Activated CD8-positive, alpha-beta memory T cell treated with anti-CD3 and anti-CD28 coated beads, Interleukin-2, amount 10 ng/mL, durations not matched to agents 7 days and 5 days (primary cell): ENCODE data around the gene CDH8. TPM values are rescaled to one million over a fixed set of nuclear protein-coding genes. Genes with fewer than 3 reads are reported as not detected.

Source experiments
- ATAC-seq: fragments of 150-1000 bp; cut with Tn5 transposase; one replicate; pipeline ENCODE4 v1.10.0; 2021; ENCODE audit warnings: moderate library complexity
- CTCF ChIA-PET: fragments of 350-600 bp; sonication (Branson Sonifier 250); formaldehyde crosslinking; loops from one replicate; lab custom pipeline; 2021; ENCODE audit warnings: antibody characterized with exemption; lab: Charles Lee
- DNase-seq: peaks from one replicate; pipeline ENCODE4 v3.0.0-alpha.2; 2020
- H3K27ac Mint-ChIP-seq: one replicate; pipeline ENCODE4 v1.8.0; 2021; ENCODE audit warnings: mild to moderate bottlenecking, mixed read lengths
- H3K27me3 Mint-ChIP-seq: one replicate; pipeline ENCODE4 v1.8.0; 2021; ENCODE audit warnings: mixed read lengths
- H3K36me3 Mint-ChIP-seq: one replicate; pipeline ENCODE4 v1.8.0; 2021; ENCODE audit warnings: mild to moderate bottlenecking, mixed read lengths
- H3K4me1 Mint-ChIP-seq: one replicate; pipeline ENCODE4 v1.8.0; 2021; ENCODE audit warnings: mixed read lengths
- H3K4me3 Mint-ChIP-seq: one replicate; pipeline ENCODE4 v1.8.0; 2021; ENCODE audit warnings: mild to moderate bottlenecking, moderate library complexity, mixed read lengths
- H3K9me3 Mint-ChIP-seq: one replicate; pipeline ENCODE4 v1.8.0; 2022; ENCODE audit warnings: low read depth, mixed read lengths
- total RNA-seq, 2 experiments: library from RNA; stranded (reverse); gene quantifications; one replicate each; pipeline ENCODE4 v1.2.3, GENCODE V29; 2021

Gene CDH8
- total RNA-seq, 2 experiments from 2014 or later, result not detected

DNA sequence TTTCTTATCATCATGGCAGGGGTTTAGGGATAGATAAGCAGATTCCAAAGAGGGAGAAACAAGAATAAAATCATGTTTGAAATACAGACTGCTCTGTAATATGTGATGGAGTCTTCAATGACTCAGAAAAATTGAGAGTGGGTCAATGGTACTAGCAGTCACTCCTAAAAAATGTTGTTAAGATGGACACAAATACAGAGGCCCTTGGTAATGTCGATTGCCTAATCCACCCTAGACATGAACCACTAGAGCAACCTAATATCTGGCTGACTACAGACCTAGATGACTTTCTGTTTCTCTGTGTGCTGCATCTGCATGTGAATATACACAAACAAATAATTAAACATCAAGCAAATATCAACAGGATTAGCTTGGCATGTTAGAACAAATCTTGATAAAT is 135.8 kb downstream of the CDH8 start:
- Mint-ChIP-seq H3K4me1 (no peaks in the 10 kb centered on the region), H3K27me3 (no peaks in the 10 kb centered on the region), H3K9me3 (peaks cover 16% of the 10 kb centered on the region), H3K36me3 (no peaks in the 10 kb centered on the region), H3K27ac (no peak overlapping the region), H3K4me3 (no peak overlapping the region)
- ATAC-seq (no peak), DNase-seq (no peak)
- CTCF ChIA-PET, result no interaction called here

DNA sequence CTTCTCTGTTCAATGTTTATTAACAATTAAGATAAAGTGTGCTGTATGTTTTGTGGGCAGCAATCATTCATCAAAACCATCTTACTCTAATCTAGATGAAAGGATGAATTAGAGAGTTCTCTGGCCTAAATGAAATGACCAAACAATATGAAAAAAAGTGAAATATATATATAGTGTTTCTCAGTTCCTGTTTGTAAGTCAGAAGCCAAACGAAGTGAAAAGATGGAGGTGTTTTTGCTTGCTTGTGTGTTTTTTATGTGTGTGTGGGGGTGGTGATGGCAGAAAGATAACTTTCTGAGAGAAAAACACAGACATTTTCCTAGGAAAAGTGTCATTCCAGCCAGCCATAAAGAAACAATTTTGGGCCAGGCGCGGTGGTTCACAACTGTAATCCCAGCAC is 138.6 kb downstream of the CDH8 start:
- ATAC-seq (no peak), DNase-seq (no peak)
- CTCF ChIA-PET, result no interaction called here
- Mint-ChIP-seq H3K27ac (no peak overlapping the region), H3K27me3 (no peaks in the 10 kb centered on the region), H3K4me3 (no peak overlapping the region), H3K36me3 (no peaks in the 10 kb centered on the region), H3K9me3 (peaks cover 14% of the 10 kb centered on the region), H3K4me1 (no peaks in the 10 kb centered on the region)

DNA sequence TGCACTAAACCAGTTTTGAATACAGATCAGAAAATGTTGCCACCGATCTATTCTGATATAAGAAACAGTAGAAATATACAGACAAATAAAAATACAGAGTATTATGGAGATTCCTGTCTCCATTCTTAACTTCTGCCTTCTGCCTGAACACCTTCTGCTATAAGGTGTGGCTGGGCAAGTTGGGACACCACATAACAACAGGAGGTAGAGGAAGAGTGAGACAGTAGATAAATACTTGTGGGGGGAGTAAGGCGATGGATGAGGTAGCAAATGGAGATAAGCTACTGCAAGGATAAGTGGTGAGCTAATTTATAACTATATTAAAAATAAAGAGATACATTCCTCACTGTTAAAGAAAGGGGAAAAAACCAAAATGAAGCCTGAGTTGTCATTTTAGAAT is 143.7 kb downstream of the CDH8 start:
- CTCF ChIA-PET, result no interaction called here
- no peak for DNase-seq
- Mint-ChIP-seq H3K4me1 (no peaks in the 10 kb centered on the region), H3K27ac (no peak overlapping the region), H3K4me3 (no peak overlapping the region), H3K36me3 (no peaks in the 10 kb centered on the region), H3K9me3 (peaks cover 16% of the 10 kb centered on the region), H3K27me3 (no peaks in the 10 kb centered on the region)
- ATAC-seq, result no peak

DNA sequence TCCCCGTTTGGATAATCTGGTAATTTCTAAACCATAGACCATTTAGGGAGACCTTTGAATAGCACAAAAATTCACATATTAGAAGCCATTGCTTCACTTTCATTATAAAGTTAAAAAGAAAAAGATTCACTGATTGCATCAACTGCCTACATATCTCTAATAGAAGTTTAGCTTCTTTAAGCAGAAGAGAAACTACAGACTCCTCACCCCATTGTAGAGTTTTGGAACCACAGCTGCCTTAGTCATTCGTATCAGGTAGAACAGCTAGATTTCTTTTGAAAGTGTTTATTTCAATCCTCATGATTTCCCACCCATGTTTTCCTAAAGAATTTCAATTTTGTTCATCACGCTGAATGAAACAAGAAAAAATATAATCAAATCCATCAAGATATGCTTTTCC is 144.8 kb downstream of the CDH8 start:
- H3K27ac Mint-ChIP-seq, result no peak overlapping the region
- H3K4me1 Mint-ChIP-seq, result no peaks in the 10 kb centered on the region
- no peak overlapping the region for H3K4me3 Mint-ChIP-seq
- H3K36me3 Mint-ChIP-seq, result no peaks in the 10 kb centered on the region
- no peak for ATAC-seq
- peaks cover 18% of the 10 kb centered on the region for H3K9me3 Mint-ChIP-seq
- H3K27me3 Mint-ChIP-seq, result no peaks in the 10 kb centered on the region
- no peak for DNase-seq
- CTCF ChIA-PET, result no interaction called here

DNA sequence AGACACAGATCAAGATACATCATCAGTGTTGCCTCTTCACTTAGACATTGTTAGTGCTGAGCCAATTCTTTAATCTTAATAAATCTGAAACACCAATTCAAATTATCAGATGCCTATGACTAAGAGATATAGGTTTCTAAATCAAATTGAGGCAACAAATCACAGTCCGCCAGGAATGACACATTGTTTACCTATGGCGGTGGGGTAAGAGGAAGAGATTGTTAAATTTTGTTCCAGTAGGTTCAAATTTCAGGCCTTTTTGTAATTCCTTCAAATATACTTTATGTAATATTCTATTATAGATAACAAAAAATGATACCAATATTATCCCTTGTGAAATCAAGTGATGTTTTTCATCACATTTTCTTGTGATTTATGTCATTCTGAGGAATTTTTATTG is 145.9 kb downstream of the CDH8 start:
- no peak for DNase-seq
- H3K27ac Mint-ChIP-seq, result no peak overlapping the region
- H3K36me3 Mint-ChIP-seq, result no peaks in the 10 kb centered on the region
- H3K9me3 Mint-ChIP-seq, result peaks cover 15% of the 10 kb centered on the region
- H3K4me1 Mint-ChIP-seq, result no peaks in the 10 kb centered on the region
- H3K27me3 Mint-ChIP-seq, result no peaks in the 10 kb centered on the region
- no peak overlapping the region for H3K4me3 Mint-ChIP-seq
- ATAC-seq, result no peak
- CTCF ChIA-PET, result no interaction called here

DNA sequence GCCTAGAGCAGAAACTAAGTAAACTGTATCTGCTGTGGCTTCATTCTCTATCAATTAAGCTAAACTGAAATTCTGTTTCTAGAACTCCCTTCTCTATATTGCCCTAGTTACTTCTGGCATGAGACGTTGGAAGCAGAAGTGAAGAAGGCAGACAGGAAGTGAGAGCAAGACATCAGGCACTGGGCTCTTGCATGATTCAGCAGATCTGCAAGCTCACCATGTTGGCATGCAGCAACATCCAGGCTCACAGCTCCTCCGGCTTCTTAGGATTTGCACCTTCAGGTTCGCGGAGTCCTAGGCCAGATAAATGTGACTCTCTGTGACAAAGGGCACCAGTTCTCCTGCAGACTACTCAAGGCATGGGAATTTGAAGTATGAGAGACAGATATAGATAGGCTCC is 148.3 kb downstream of the CDH8 start:
- ATAC-seq (no peak), DNase-seq (no peak)
- no peaks in the 10 kb centered on the region for H3K36me3 Mint-ChIP-seq
- CTCF ChIA-PET, result no interaction called here
- H3K4me1 Mint-ChIP-seq, result no peaks in the 10 kb centered on the region
- H3K27me3 Mint-ChIP-seq, result no peaks in the 10 kb centered on the region
- H3K4me3 Mint-ChIP-seq, result no peak overlapping the region
- peaks cover 15% of the 10 kb centered on the region for H3K9me3 Mint-ChIP-seq
- no peak overlapping the region for H3K27ac Mint-ChIP-seq

DNA sequence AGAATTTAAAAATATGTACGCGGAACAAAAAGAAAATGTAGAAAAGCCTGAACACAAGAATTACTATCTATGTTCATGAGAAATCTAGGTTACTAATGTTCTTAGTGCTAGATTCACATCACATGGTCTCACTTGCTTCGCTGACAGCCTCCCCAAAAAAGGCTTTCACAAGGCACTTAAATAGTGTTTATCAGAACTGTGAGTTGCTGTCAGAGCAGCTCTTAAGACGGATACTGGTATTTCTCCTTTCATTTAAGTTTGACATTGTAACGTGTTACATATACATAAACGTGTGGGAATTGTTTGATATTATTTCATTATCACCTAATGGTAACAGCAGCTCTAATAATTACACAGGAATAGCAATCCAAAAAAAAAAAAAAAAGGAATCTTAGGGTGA is 150.9 kb downstream of the CDH8 start:
- no peak for DNase-seq
- H3K9me3 Mint-ChIP-seq, result peaks cover 13% of the 10 kb centered on the region
- H3K4me1 Mint-ChIP-seq, result no peaks in the 10 kb centered on the region
- no peak overlapping the region for H3K27ac Mint-ChIP-seq
- ATAC-seq, result no peak
- H3K36me3 Mint-ChIP-seq, result no peaks in the 10 kb centered on the region
- no peaks in the 10 kb centered on the region for H3K27me3 Mint-ChIP-seq
- no peak overlapping the region for H3K4me3 Mint-ChIP-seq
- CTCF ChIA-PET, result no interaction called here

DNA sequence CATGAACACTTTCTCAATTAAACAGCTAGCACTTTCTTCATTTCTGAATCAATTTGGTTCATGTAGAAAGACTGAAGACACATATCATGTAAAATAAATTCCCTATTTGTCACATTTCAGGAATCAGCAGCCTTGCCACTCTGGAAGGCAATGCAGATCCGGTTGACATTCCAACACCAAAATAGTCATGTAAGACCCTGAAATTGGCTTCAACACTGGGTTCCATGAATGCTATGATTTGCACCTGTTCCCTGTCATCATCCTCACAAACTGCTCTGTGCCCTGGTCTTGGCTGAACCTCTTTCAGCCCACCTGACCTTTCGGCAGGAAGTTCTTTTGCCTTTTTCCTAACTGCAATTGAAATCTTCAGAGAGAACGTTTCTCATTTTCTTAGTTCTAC is 156.9 kb downstream of the CDH8 start:
- no peaks in the 10 kb centered on the region for H3K4me1 Mint-ChIP-seq
- CTCF ChIA-PET, result no interaction called here
- H3K36me3 Mint-ChIP-seq, result no peaks in the 10 kb centered on the region
- peaks cover 14% of the 10 kb centered on the region for H3K9me3 Mint-ChIP-seq
- no peak overlapping the region for H3K27ac Mint-ChIP-seq
- ATAC-seq, result no peak
- DNase-seq, result no peak
- H3K27me3 Mint-ChIP-seq, result no peaks in the 10 kb centered on the region
- H3K4me3 Mint-ChIP-seq, result no peak overlapping the region

DNA sequence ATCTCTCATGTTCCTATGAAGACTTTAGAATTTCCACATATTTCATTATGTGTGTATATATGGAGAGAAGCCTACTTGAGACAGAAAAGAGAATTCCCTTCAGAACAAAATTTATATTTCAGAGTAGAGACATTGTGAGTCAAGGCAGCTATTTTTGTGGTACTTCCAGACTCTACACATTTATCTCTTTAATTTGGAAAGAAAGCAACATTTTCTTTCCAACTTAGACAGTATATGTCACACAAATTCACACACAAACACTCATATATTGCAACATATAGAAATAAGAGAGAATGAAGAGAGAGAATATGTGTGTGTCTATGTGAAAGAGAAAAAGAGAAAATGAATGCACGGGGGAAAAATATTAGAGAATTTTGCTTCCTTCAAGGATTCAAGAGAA is 158.8 kb downstream of the CDH8 start:
- Mint-ChIP-seq H3K9me3 (peaks cover 16% of the 10 kb centered on the region), H3K27ac (no peak overlapping the region), H3K27me3 (no peaks in the 10 kb centered on the region), H3K36me3 (no peaks in the 10 kb centered on the region), H3K4me3 (no peak overlapping the region), H3K4me1 (no peaks in the 10 kb centered on the region)
- ATAC-seq, result no peak
- CTCF ChIA-PET, result no interaction called here
- DNase-seq, result no peak

DNA sequence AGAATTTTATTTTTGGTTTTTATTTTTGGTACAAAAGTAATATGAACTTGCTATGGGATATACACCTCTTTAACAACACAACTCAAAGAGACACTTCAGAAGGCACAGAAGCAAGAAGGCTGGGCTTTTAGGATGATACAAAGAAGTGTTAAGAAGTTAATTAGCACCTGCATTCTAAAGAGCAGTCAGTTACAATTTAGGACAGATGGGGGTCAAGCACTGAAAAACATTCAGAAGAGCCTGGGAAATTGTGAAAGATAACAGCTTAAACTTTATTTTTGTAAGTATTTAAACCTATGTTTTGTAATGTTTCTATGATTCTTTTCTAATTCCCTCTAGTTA is 163.5 kb downstream of the CDH8 start:
- Mint-ChIP-seq H3K27ac (no peak overlapping the region), H3K9me3 (peaks cover 11% of the 10 kb centered on the region), H3K4me1 (no peaks in the 10 kb centered on the region), H3K36me3 (no peaks in the 10 kb centered on the region), H3K4me3 (no peak overlapping the region), H3K27me3 (no peaks in the 10 kb centered on the region)
- CTCF ChIA-PET, result no interaction called here
- ATAC-seq (no peak), DNase-seq (no peak)

DNA sequence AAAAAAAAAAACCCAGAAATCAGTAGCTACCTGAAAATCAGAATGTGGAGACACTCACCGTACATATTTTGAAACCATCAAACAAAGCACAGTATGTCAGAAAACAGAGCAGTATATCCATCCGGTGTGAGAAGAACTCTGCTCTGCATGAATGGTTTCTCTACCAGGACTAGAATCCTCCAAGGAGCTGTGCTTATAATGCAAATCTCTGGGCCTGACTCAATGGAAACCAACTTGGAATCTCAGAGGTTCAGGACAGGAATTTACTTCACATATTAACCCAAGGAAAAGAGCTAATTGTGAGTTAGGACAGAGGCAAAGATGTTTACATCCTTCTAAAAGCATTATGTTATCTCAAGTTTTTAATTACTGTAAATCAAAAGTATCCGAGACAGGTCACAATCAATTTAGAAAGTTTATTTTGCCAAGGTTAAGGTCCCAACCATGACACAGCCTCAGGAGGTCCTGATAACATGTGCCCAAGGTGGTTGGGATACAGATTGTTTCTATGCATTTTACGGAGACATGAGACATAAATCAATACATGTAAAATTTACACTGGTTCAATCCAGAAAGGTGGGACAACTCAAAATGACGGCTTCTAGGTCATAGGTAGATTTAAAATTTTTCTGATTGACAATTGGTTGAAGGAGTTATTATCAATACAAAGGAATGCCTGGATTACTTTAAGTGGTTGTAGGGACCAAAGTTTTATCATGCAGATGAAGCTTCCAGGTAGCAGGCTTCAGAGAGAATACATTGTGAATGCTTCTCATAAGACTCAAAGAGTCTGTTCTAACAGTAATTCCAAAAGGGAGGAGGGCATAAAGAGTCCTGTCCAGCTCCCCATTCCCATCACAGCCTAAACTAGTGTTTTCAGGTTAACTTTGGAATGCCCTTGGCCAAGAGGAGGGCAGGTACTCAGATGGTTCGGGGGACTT is 164.1 kb downstream of the CDH8 start:
- H3K4me1 Mint-ChIP-seq, result no peaks in the 10 kb centered on the region
- H3K9me3 Mint-ChIP-seq, result peaks cover 11% of the 10 kb centered on the region
- CTCF ChIA-PET, result no interaction called here
- no peak overlapping the region for H3K4me3 Mint-ChIP-seq
- ATAC-seq, result no peak
- no peaks in the 10 kb centered on the region for H3K27me3 Mint-ChIP-seq
- no peaks in the 10 kb centered on the region for H3K36me3 Mint-ChIP-seq
- H3K27ac Mint-ChIP-seq, result no peak overlapping the region
- DNase-seq, result no peak

DNA sequence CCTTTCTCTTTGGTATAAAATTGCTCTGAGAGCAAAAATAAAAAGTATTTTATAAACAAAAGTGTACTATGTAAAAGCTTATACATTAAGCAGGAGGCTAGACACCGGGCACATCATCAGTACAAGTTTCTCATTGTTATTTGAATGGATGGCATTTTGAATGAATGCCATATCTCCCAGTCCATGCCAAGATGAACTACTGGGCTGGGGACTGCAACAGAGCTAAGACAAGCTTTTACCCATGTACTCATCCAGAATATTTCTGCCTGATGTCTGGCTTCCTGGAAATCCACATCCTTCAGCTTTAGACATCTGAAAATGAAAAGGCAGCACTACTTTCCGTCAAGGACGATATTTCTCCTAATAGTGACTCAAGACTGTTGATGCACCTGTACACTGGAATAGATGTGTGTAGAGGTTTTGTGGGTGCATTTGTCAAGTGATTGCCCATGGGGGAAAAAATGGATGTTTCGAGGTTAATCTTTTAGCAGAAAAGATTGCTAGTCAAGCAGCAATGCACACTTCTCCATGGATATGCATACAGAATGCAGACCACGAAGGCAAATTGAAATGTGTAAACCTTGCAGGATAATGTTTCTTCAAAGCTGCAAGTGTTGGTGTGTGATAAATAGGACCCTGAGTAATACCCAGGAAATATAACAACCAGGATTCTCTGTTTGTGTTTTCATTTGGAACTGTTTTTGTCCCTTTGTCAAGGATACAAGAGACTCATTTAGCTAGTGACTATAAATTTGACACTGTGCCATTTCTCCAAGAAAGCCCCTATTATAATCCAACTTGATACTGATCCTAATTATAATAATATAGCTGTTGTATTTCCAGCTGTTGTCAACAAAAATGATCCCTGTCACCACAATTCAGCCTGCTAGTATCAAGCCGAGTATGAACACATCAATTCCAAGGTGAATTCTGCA is 173.8 kb downstream of the CDH8 start:
- H3K9me3 Mint-ChIP-seq, result peaks cover 17% of the 10 kb centered on the region

DNA sequence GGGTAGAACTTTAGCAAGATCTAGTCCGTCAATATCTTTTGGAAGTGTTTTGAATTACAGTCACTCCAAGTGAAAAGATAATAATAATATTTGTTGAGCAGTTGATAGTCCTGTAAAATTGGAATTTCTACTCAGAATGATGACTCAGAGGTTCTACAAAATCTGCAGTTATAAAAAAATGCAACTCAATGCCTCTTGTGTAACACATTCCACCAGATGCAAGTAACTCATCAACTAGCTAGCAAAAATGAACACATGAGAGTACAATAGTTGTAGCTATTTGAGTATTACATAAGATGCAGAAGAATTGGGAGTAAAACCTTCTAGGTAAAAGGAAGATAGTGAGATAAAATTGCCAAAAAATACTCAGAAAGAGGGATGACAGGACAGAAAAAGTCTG is 177.2 kb downstream of the CDH8 start:
- H3K27me3 Mint-ChIP-seq, result no peaks in the 10 kb centered on the region
- H3K4me1 Mint-ChIP-seq, result no peaks in the 10 kb centered on the region
- CTCF ChIA-PET, result no interaction called here
- H3K36me3 Mint-ChIP-seq, result no peaks in the 10 kb centered on the region
- peaks cover 17% of the 10 kb centered on the region for H3K9me3 Mint-ChIP-seq
- no peak overlapping the region for H3K27ac Mint-ChIP-seq
- ATAC-seq (no peak), DNase-seq (no peak)
- H3K4me3 Mint-ChIP-seq, result no peak overlapping the region

More for the DNA sequence above, 173.8 kb downstream of the CDH8 start:
- H3K27ac Mint-ChIP-seq, result no peak overlapping the region
- H3K4me3 Mint-ChIP-seq, result no peak overlapping the region
- no peak for DNase-seq
- no peak for ATAC-seq
- CTCF ChIA-PET, result interaction anchor here (1.1 kb wide), 1 partner anchor 12 kb away, joined by 3 read pairs; no protein-coding TSS in a partner anchor
- no peaks in the 10 kb centered on the region for H3K36me3 Mint-ChIP-seq
- H3K4me1 Mint-ChIP-seq, result no peaks in the 10 kb centered on the region
- H3K27me3 Mint-ChIP-seq, result no peaks in the 10 kb centered on the region

DNA sequence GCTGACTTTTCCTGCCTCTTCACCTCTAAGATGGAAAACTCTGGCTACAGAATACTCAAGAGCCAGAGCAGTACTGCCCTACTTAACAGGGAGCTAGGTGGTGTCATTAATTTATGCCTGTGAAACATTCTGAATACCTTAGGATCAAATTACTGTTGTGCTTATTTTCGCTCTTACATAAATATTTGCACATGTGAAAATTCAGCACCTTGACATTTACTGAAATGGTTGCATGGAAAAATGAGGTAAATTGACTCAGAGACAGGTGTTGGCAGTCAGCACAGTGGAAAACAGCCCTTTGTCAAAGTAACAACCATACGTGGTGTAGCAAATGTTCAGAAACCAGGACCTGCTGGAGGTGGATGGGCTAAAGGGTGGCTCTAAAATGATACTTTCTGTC is 193.6 kb downstream of the CDH8 start:
- DNase-seq (no peak), ATAC-seq (no peak)
- Mint-ChIP-seq H3K27me3 (no peaks in the 10 kb centered on the region), H3K4me3 (no peak overlapping the region), H3K27ac (no peak overlapping the region), H3K36me3 (no peaks in the 10 kb centered on the region), H3K4me1 (no peaks in the 10 kb centered on the region), H3K9me3 (peaks cover 13% of the 10 kb centered on the region)
- CTCF ChIA-PET, result no interaction called here
